Neural progenitor cell (in vitro differentiated cells): Measurements from ENCODE around the gene ABHD3. TPM values are rescaled to one million over a fixed set of nuclear protein-coding genes. Genes with fewer than 3 reads are reported as not detected.

ENCODE experiments used
- DNase-seq: peaks from one replicate; pipeline ENCODE4 v3.0.0-alpha.2; 2016; ENCODE audit warnings: low spot score
- H2AFZ ChIP-seq: fragments of 200-600 bp; sonication (generic); replicated peaks from 2 replicates; pipeline ENCODE4 v1.6.1; 2016; ENCODE audit warnings: antibody characterized with exemption
- H3F3A ChIP-seq: fragments of 200-600 bp; sonication (generic); 2 replicates; pipeline ENCODE4 v1.6.1; 2016; ENCODE audit warnings: antibody characterized with exemption, low read depth
- H3K27ac ChIP-seq: fragments of 200-600 bp; sonication (generic); 2 replicates; pipeline ENCODE4 v1.5.1; 2016; ENCODE audit warnings: mild to moderate bottlenecking
- H3K27me3 ChIP-seq: fragments of 200-600 bp; sonication (generic); 2 replicates; pipeline ENCODE4 v1.6.1; 2016; ENCODE audit warnings: mild to moderate bottlenecking, moderate library complexity
- H3K36me3 ChIP-seq: fragments of 200-600 bp; sonication (generic); 2 replicates; pipeline ENCODE4 v1.5.1; 2016
- H3K4me1 ChIP-seq: fragments of 200-600 bp; sonication (generic); 2 replicates; pipeline ENCODE4 v1.6.1; 2016; ENCODE audit warnings: mixed run types
- H3K4me2 ChIP-seq: fragments of 200-600 bp; sonication (generic); 2 replicates; pipeline ENCODE4 v1.6.1; 2016
- H3K4me3 ChIP-seq: fragments of 200-600 bp; sonication (generic); 2 replicates; pipeline ENCODE4 v1.5.1; 2016
- H3K79me2 ChIP-seq: fragments of 200-600 bp; sonication (generic); 2 replicates; pipeline ENCODE4 v1.6.1; 2016; ENCODE audit warnings: low read depth
- H3K9ac ChIP-seq: fragments of 200-600 bp; sonication (generic); 2 replicates; pipeline ENCODE4 v1.6.1; 2016
- H3K9me3 ChIP-seq: fragments of 200-600 bp; sonication (generic); 2 replicates; pipeline ENCODE4 v1.5.1; 2016; ENCODE audit warnings: low read depth
- H4K20me1 ChIP-seq: fragments of 200-600 bp; sonication (generic); 2 replicates; pipeline ENCODE4 v1.6.1; 2016; ENCODE audit warnings: low read depth
- H3K27ac Mint-ChIP-seq: 3 replicates; pipeline ENCODE4 v1.8.0; 2021; ENCODE audit warnings: mixed read lengths
- H3K27me3 Mint-ChIP-seq: 2 replicates; pipeline ENCODE4 v1.8.0; 2022; ENCODE audit warnings: low read depth, mild to moderate bottlenecking, inconsistent platforms, moderate library complexity, mixed read lengths; ENCODE audit not compliant: insufficient read depth
- H3K36me3 Mint-ChIP-seq: 3 replicates; pipeline ENCODE4 v1.8.0; 2021; ENCODE audit warnings: mixed read lengths
- H3K4me1 Mint-ChIP-seq: 3 replicates; pipeline ENCODE4 v1.8.0; 2021; ENCODE audit warnings: mixed read lengths
- H3K4me3 Mint-ChIP-seq: 3 replicates; pipeline ENCODE4 v1.8.0; 2021; ENCODE audit warnings: mild to moderate bottlenecking, moderate library complexity, mixed read lengths
- H3K9me3 Mint-ChIP-seq: 3 replicates; pipeline ENCODE4 v1.8.0; 2020; ENCODE audit warnings: mixed read lengths
- CTCF ChIP-seq: fragments of 200-600 bp; sonication (generic); IDR thresholded peaks from 2 replicates; pipeline ENCODE4 v1.5.1; 2017; ENCODE audit warnings: antibody characterized with exemption, mild to moderate bottlenecking
- EZH2 ChIP-seq: fragments of 200-600 bp; sonication (generic); IDR thresholded peaks from 2 replicates; pipeline ENCODE4 v1.6.1; 2017; ENCODE audit warnings: antibody characterized with exemption, mild to moderate bottlenecking, moderate library complexity
- EZH2phosphoT487 ChIP-seq: fragments of 200-600 bp; sonication (generic); IDR thresholded peaks from 2 replicates; pipeline ENCODE4 v1.6.1; 2017; ENCODE audit warnings: antibody characterized with exemption
- total RNA-seq: library from RNA; depleted of rRNA; stranded (reverse); fragments of >200 nt; gene quantifications from 2 replicates; pipeline ENCODE4 v1.2.3, GENCODE V29; 2015; ENCODE audit warnings: low replicate concordance

Gene ABHD3, protein sequence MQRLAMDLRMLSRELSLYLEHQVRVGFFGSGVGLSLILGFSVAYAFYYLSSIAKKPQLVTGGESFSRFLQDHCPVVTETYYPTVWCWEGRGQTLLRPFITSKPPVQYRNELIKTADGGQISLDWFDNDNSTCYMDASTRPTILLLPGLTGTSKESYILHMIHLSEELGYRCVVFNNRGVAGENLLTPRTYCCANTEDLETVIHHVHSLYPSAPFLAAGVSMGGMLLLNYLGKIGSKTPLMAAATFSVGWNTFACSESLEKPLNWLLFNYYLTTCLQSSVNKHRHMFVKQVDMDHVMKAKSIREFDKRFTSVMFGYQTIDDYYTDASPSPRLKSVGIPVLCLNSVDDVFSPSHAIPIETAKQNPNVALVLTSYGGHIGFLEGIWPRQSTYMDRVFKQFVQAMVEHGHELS
- total RNA-seq = 13.5 and 21.0 TPM in 2 replicates

- peak; percentile 95 for DNase-seq
- Histone ChIP-seq H3K4me3 (peak within 1 kb of the TSS; percentile 53), H3K79me2 (no peaks in the 10 kb centered on the region), H3F3A (peaks cover 27% of the 10 kb centered on the region), H3K9me3 (no peaks in the 10 kb centered on the region), H3K36me3 (no peaks in the 10 kb centered on the region), H4K20me1 (no peaks in the 10 kb centered on the region), H2AFZ (peak within 1 kb of the TSS; percentile 70), H3K27me3 (peaks cover 14% of the 10 kb centered on the region), H3K9ac (no peak within 1 kb of the TSS), H3K27ac (no peak within 1 kb of the TSS), H3K4me2 (peak within 1 kb of the TSS; percentile 76), H3K4me1 (no peaks in the 10 kb centered on the region)
- Mint-ChIP-seq H3K9me3 (peaks cover 16% of the 10 kb centered on the region), H3K4me1 (peaks cover 9% of the 10 kb centered on the region), H3K27ac (no peak within 1 kb of the TSS), H3K36me3 (peaks cover 9% of the 10 kb centered on the region), H3K4me3 (peak within 1 kb of the TSS; percentile 92), H3K27me3 (peaks cover 6% of the 10 kb centered on the region)
- TF ChIP-seq EZH2phosphoT487 (peak; percentile 23), CTCF (peak; percentile 28), EZH2 (no peak)
Measured at GRCh38 chr18:21704603-21705364, at the start of gene ABHD3. Gene ABHD3, minus strand, starts transcription at chr18:21704774. Its CDS starts 109 bp downstream, at chr18:21704665.

DNA sequence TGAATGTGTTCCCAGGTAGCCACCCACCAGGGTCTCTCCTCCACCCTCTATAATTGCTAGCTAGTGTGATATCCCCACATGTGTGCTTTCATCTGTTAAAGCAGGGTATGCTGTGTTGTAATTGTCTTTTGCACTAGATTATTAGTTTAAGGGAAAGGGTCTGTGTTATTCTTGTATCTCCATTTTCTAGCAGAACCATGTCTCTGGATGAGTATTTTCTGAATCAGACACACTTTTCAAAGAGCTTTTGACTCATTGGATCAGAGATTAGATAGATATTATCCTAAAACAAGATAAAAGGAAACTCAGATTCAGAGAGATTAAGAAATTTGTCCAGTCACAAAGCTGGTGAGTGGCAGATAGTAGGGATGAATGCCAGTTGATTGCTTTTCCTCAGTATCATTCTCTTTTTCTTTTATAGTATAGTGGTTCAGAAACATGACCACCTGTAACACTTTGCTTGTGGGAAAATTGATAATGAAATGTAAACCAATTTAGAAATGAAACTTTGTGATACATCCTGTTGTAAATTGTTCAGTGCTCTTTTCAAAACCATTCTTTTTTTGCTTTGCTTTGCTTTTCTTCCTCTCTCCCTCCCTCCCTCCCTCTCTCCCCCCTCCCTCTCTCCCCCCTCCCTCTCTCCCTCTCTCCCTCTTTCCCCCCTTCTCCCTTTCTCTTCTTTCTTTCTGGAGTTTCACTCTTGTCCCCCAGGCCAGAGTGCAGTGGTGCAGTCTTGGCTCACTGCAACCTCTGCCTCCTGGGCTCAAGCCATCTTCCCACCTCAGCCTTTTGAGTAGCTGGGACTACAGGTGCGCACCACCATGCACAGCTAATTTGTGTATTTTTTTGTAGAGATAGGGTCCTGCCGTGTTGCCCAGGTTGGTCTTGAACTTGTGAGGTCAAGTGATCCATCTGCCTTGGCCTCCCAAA is 43.5 kb upstream of the ABHD3 start:
- no peak overlapping the region for H3K27ac ChIP-seq
- H2AFZ ChIP-seq = no peak overlapping the region
- H3K4me2 ChIP-seq = peak overlapping the region; percentile 59
- H3K9me3 Mint-ChIP-seq = no peaks in the 10 kb centered on the region
- H3K27ac Mint-ChIP-seq = no peak overlapping the region
- peaks cover 41% of the 10 kb centered on the region for H3K4me1 ChIP-seq
- H3K27me3 ChIP-seq = no peaks in the 10 kb centered on the region
- no peaks in the 10 kb centered on the region for H3K27me3 Mint-ChIP-seq
- peak overlapping the region; percentile 66 for H3K4me3 Mint-ChIP-seq
- H3K9ac ChIP-seq = no peak overlapping the region
- peaks cover 41% of the 10 kb centered on the region for H3K4me1 Mint-ChIP-seq
- H3K9me3 ChIP-seq = no peaks in the 10 kb centered on the region
- peaks cover 100% of the 10 kb centered on the region for H3K79me2 ChIP-seq
- TF ChIP-seq CTCF (no peak), EZH2phosphoT487 (no peak), EZH2 (no peak)
- DNase-seq = no peak
- H4K20me1 ChIP-seq = peaks cover 100% of the 10 kb centered on the region
- no peaks in the 10 kb centered on the region for H3K36me3 ChIP-seq
- no peak overlapping the region for H3K4me3 ChIP-seq
- H3K36me3 Mint-ChIP-seq = peaks cover 12% of the 10 kb centered on the region
- H3F3A ChIP-seq = peaks cover 4% of the 10 kb centered on the region

DNA sequence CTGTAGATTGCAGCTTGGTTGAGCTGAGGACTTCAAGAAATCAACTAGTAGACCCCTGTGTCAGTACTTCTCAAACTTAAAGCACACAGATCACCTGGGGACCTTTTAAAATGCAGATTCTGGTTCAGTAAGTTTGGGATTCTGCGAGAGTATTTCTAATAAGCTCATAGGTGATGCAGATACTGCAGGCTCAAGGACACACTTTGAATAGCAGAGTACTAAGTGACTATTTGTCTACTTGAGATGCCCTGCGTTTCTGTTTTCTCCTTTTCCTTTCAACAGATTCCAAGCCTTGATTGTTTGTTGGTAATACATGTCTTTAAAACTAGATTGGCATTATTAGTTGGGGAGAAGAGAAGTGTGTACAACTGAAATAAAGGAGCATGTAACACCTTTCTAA is 42.7 kb upstream of the ABHD3 start:
- Histone ChIP-seq H3K27me3 (no peaks in the 10 kb centered on the region), H4K20me1 (peaks cover 100% of the 10 kb centered on the region), H3K79me2 (peaks cover 100% of the 10 kb centered on the region), H3K27ac (no peak overlapping the region), H3K4me1 (peaks cover 47% of the 10 kb centered on the region), H3K9me3 (no peaks in the 10 kb centered on the region), H3K4me2 (peak overlapping the region; percentile 59), H3K36me3 (no peaks in the 10 kb centered on the region), H3F3A (peaks cover 1% of the 10 kb centered on the region), H3K9ac (no peak overlapping the region), H3K4me3 (no peak overlapping the region), H2AFZ (no peak overlapping the region)
- Mint-ChIP-seq H3K4me1 (peaks cover 47% of the 10 kb centered on the region), H3K9me3 (no peaks in the 10 kb centered on the region), H3K36me3 (peaks cover 12% of the 10 kb centered on the region), H3K27me3 (no peaks in the 10 kb centered on the region), H3K27ac (no peak overlapping the region), H3K4me3 (no peak overlapping the region)
- TF ChIP-seq EZH2 = no peak
- no peak for TF ChIP-seq CTCF
- no peak for TF ChIP-seq EZH2phosphoT487
- no peak for DNase-seq
